ENCODE data around the gene TMEM272.

Gene TMEM272

GRCh38 chr13:51765142-51765515, 79.8 kb downstream of the TMEM272 start:
- no peaks in the 10 kb centered on the region for H3K36me3 ChIP-seq (ENCODE audit: low read length)
- no peak overlapping the region for H3K4me2 ChIP-seq (ENCODE audit: low read depth, low read length, poor library complexity, severe bottlenecking)
- H3F3A ChIP-seq (ENCODE audit: insufficient read depth) = no peaks in the 10 kb centered on the region
- no peaks in the 10 kb centered on the region for H3K27me3 ChIP-seq (ENCODE audit: low read length)
- TF ChIP-seq CTCF (IDR thresholded peaks at IDR 0.05; ENCODE audit: insufficient read depth, low read length, poor library complexity, severe bottlenecking) (no peak), EZH2phosphoT487 (conservative IDR thresholded peaks at IDR 0.05; ENCODE audit: low read length) (no peak)
- no peak overlapping the region for H3K27ac ChIP-seq (ENCODE audit: low read depth, low read length)
- no peak overlapping the region for H3K9ac ChIP-seq (ENCODE audit: low read length)
- no peak overlapping the region for H3K4me3 ChIP-seq (ENCODE audit: insufficient read depth, low read length, poor library complexity, severe bottlenecking)
- no peaks in the 10 kb centered on the region for H3K9me2 ChIP-seq (replicated peaks; ENCODE audit: insufficient read depth, low read length)
- H4K20me1 ChIP-seq (ENCODE audit: low read depth, low read length) = no peaks in the 10 kb centered on the region
- H3K79me2 ChIP-seq (ENCODE audit: insufficient read depth, low read length) = no peaks in the 10 kb centered on the region
- H2AFZ ChIP-seq (ENCODE audit: low read depth, low read length, severe bottlenecking) = no peak overlapping the region
- H3K9me3 ChIP-seq (ENCODE audit: insufficient read depth, low read length) = no peaks in the 10 kb centered on the region

GRCh38 chr13:51764184-51765141, 80.5 kb downstream of the TMEM272 start:
- Histone ChIP-seq H3K4me3 (ENCODE audit: insufficient read depth, low read length, poor library complexity, severe bottlenecking) (no peak overlapping the region), H3K27ac (ENCODE audit: low read depth, low read length) (no peak overlapping the region), H3K9me2 (replicated peaks; ENCODE audit: insufficient read depth, low read length) (no peaks in the 10 kb centered on the region), H4K20me1 (ENCODE audit: low read depth, low read length) (no peaks in the 10 kb centered on the region), H2AFZ (ENCODE audit: low read depth, low read length, severe bottlenecking) (no peak overlapping the region), H3K9me3 (ENCODE audit: insufficient read depth, low read length) (no peaks in the 10 kb centered on the region), H3F3A (ENCODE audit: insufficient read depth) (no peaks in the 10 kb centered on the region), H3K79me2 (ENCODE audit: insufficient read depth, low read length) (no peaks in the 10 kb centered on the region), H3K4me2 (ENCODE audit: low read depth, low read length, poor library complexity, severe bottlenecking) (no peak overlapping the region), H3K27me3 (ENCODE audit: low read length) (no peaks in the 10 kb centered on the region), H3K36me3 (ENCODE audit: low read length) (no peaks in the 10 kb centered on the region), H3K9ac (ENCODE audit: low read length) (no peak overlapping the region)
- TF ChIP-seq EZH2phosphoT487 (conservative IDR thresholded peaks at IDR 0.05; ENCODE audit: low read length) = no peak
- TF ChIP-seq CTCF (IDR thresholded peaks at IDR 0.05; ENCODE audit: insufficient read depth, low read length, poor library complexity, severe bottlenecking) = no peak

GRCh38 chr13:51763486-51763885, 81.5 kb downstream of the TMEM272 start:
- H3K4me2 ChIP-seq (ENCODE audit: low read depth, low read length, poor library complexity, severe bottlenecking) = no peak overlapping the region
- H3K79me2 ChIP-seq (ENCODE audit: insufficient read depth, low read length) = no peaks in the 10 kb centered on the region
- no peaks in the 10 kb centered on the region for H4K20me1 ChIP-seq (ENCODE audit: low read depth, low read length)
- TF ChIP-seq EZH2phosphoT487 (conservative IDR thresholded peaks at IDR 0.05; ENCODE audit: low read length) (no peak), CTCF (IDR thresholded peaks at IDR 0.05; ENCODE audit: insufficient read depth, low read length, poor library complexity, severe bottlenecking) (no peak)
- H2AFZ ChIP-seq (ENCODE audit: low read depth, low read length, severe bottlenecking) = no peak overlapping the region
- no peak overlapping the region for H3K9ac ChIP-seq (ENCODE audit: low read length)
- no peaks in the 10 kb centered on the region for H3F3A ChIP-seq (ENCODE audit: insufficient read depth)
- H3K4me3 ChIP-seq (ENCODE audit: insufficient read depth, low read length, poor library complexity, severe bottlenecking) = no peak overlapping the region
- no peaks in the 10 kb centered on the region for H3K9me3 ChIP-seq (ENCODE audit: insufficient read depth, low read length)
- H3K36me3 ChIP-seq (ENCODE audit: low read length) = no peaks in the 10 kb centered on the region
- no peaks in the 10 kb centered on the region for H3K27me3 ChIP-seq (ENCODE audit: low read length)
- no peak overlapping the region for H3K27ac ChIP-seq (ENCODE audit: low read depth, low read length)
- no peaks in the 10 kb centered on the region for H3K9me2 ChIP-seq (replicated peaks; ENCODE audit: insufficient read depth, low read length)
